ENCODE results near the gene FARSA.

- TF ChIP-seq EP300 (IDR thresholded peaks at IDR 0.05; ENCODE audit: borderline replicate concordance in 1 of 2, control insufficient read depth in 1 of 2, low read depth in 2 of 2, low read length in 2 of 2), result no peak
- TF ChIP-seq ZBTB33 (IDR thresholded peaks at IDR 0.05), result no peak
- TF ChIP-seq BHLHE40 (IDR thresholded peaks at IDR 0.05; ENCODE audit: borderline replicate concordance in 1 of 2, low read depth in 2 of 2, low read length in 1 of 2), result no peak; a peak in 1 of 4 replicates
- TF ChIP-seq ESRRA (IDR thresholded peaks at IDR 0.05; ENCODE audit: low read length), result no peak
- no peak for TF ChIP-seq CTCF (IDR thresholded peaks at IDR 0.05 in 2 of 3, conservative IDR thresholded peaks at IDR 0.05 in 1 of 3; ENCODE audit: control insufficient read depth in 2 of 3, extremely low read depth in 1 of 3, insufficient read depth in 1 of 3, low read depth in 3 of 3, low read length in 3 of 3)
Observed at GRCh38 chr19:12880551-12881171, 52.9 kb downstream of the FARSA start.

Data from GM12878 (cell line).